NCI-H146 treated with DMSO at 0.1 percent for 48 hours (cell line): Measurements from ENCODE around the gene CHRNA4.

Experiments used
- DNase-seq: peaks from one replicate; lab custom pipeline; 2025; ENCODE audit not compliant: unreplicated experiment; lab: John Stamatoyannopoulos, UW

CHRNA4 gene

GRCh38 chr20:63363981-63364561, 2.9 kb upstream of the CHRNA4 start:
- DNase-seq, result no peak

- DNase-seq, result no peak
Observed at GRCh38 chr20:63363013-63363957, 2.1 kb upstream of the CHRNA4 start.

GRCh38 chr20:63362436-63363009, 1.4 kb upstream of the CHRNA4 start:
- DNase-seq, result no peak

GRCh38 chr20:63361519-63362435, 628 bp upstream of the CHRNA4 start:
- no peak for DNase-seq

- no peak for DNase-seq
Observed at GRCh38 chr20:63359937-63360849, 956 bp downstream of the CHRNA4 start.

- DNase-seq, result no peak
Observed at GRCh38 chr20:63359164-63359934, 1.8 kb downstream of the CHRNA4 start.

- DNase-seq, result no peak
Observed at GRCh38 chr20:63357921-63358905, 2.9 kb downstream of the CHRNA4 start.

GRCh38 chr20:63356931-63357879, 3.9 kb downstream of the CHRNA4 start:
- no peak for DNase-seq

- DNase-seq, result no peak
Observed at GRCh38 chr20:63356511-63356910, 4.6 kb downstream of the CHRNA4 start.

GRCh38 chr20:63355781-63356295, 5.3 kb downstream of the CHRNA4 start:
- no peak for DNase-seq

GRCh38 chr20:63354636-63355350, 6.4 kb downstream of the CHRNA4 start:
- DNase-seq, result no peak

GRCh38 chr20:63352811-63353221, 8.3 kb downstream of the CHRNA4 start:
- no peak for DNase-seq

- DNase-seq, result no peak
Observed at GRCh38 chr20:63351811-63352591, 9.1 kb downstream of the CHRNA4 start.

GRCh38 chr20:63351326-63351700, 9.8 kb downstream of the CHRNA4 start:
- no peak for DNase-seq

- no peak for DNase-seq
Observed at GRCh38 chr20:63350597-63351325, 10.4 kb downstream of the CHRNA4 start.
